Measurements from ENCODE around the gene TMC7. TPM values are rescaled to one million over a fixed set of nuclear protein-coding genes. Genes with fewer than 3 reads are reported as not detected.
A peak's percentile ranks its signal among the peaks of the same experiment; 100 is the strongest.

Gene TMC7
- total and polyA plus RNA-seq, 2 of the 13 experiments (the other 11 are each of a cell fraction or from before 2014, with no cell fraction given): 1.2 to 5.1 TPM

GRCh38 chr16:19005561-19006445 is 22.1 kb downstream of the TMC7 start (continued):
- TF ChIP-seq ZNF629 (CRISPR knock-in tag; conservative IDR thresholded peaks at IDR 0.05) (peak; percentile 58), PBX2 (CRISPR knock-in tag; IDR thresholded peaks at IDR 0.05) (peak; percentile 84), ZBTB33 (CRISPR knock-in tag; IDR thresholded peaks at IDR 0.05) (no peak; the same call in 1 of the 2 replicates), ZSCAN9 (CRISPR knock-in tag; IDR thresholded peaks at IDR 0.05; ENCODE audit: borderline replicate concordance) (peak; percentile 82; the same call in 1 of the 2 replicates), NFRKB (IDR thresholded peaks at IDR 0.05) (no peak), IKZF1 (IDR thresholded peaks at IDR 0.05) (no peak), DRAP1 (CRISPR knock-in tag; IDR thresholded peaks at IDR 0.05) (peak; percentile 83), TBX3 (IDR thresholded peaks at IDR 0.05; ENCODE audit: borderline replicate concordance) (no peak), MTERF4 (CRISPR knock-in tag; IDR thresholded peaks at IDR 0.05) (no peak; the same call in 1 of the 2 replicates), MEIS1 (CRISPR knock-in tag; IDR thresholded peaks at IDR 0.05; ENCODE audit: borderline replicate concordance) (peak; percentile 96), ZBTB38 (CRISPR knock-in tag; IDR thresholded peaks at IDR 0.05) (peak; percentile 96), EHMT2 (IDR thresholded peaks at IDR 0.05; ENCODE audit: borderline replicate concordance, low read depth, low read length) (peak; percentile 85; the same call in 1 of the 2 replicates), PHF21A (CRISPR knock-in tag; IDR thresholded peaks at IDR 0.05) (peak; percentile 99), ZFP91 (CRISPR knock-in tag; IDR thresholded peaks at IDR 0.05; ENCODE audit: borderline replicate concordance) (peak; percentile 77; the same call in 1 of the 2 replicates), PREB (CRISPR knock-in tag; IDR thresholded peaks at IDR 0.05) (no peak), ZGPAT (CRISPR knock-in tag; IDR thresholded peaks at IDR 0.05) (peak; percentile 96), ZNF331 (CRISPR knock-in tag; IDR thresholded peaks at IDR 0.05) (peak; percentile 98), FOXO4 (CRISPR knock-in tag; conservative IDR thresholded peaks at IDR 0.05) (0 out of 2 replicates have a peak, but pooled peaks have one; percentile 77)
